GM08714 (cell line): ENCODE data around the gene ALDH1A2.
"Not testable (repeated sequence)": the region's sequence is repeated elsewhere in the genome, so short reads cannot be mapped to it uniquely, and the experiment has no call there.

Experiments used
- H3K4me3 ChIP-seq: fragments of 200-500 bp; sonication (Bioruptor generic); 2 replicates; pipeline ENCODE4 v1.5.1; 2014; ENCODE audit warnings: mild to moderate bottlenecking, low read length, inconsistent platforms
- ZNF274 ChIP-seq: IDR thresholded peaks from 2 replicates; pipeline ENCODE4 v1.6.1; 2012; ENCODE audit warnings: mild to moderate bottlenecking, low read depth, low read length

The ALDH1A2 gene

DNA sequence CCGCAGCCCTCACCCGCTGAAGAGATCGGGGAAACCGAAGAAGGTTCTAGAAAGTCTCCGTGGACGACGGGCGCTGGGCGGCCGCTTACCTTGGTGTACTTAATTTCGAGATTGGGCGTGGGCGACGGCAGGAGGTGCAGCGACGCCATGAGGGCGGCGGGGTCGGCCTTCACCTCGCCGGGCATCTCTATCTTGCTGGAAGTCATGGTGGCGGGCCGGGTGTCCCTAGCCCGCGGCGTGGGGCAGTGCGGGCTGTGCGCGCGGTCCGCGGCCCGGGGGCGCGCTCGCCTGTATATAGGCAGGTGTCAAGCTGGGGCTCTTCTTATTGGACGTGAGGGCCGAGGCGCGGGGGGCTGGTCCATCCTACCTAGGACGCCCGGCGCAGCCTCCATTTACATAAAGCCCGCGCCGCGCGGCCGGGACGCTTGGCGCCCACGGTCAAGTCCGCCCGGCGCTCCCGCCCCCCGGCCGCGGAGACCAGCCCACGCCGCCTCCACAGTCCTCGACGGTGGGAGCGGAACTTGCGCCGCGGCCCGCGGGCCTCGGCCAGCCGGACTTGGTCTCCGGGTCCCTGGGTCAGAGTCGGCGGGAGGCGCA, at the start of gene ALDH1A2:
Gene ALDH1A2 (minus strand): TSS at position 267 of the 597 bp plus-strand sequence. CDS start 61 bp downstream, at position 206.
- TF ChIP-seq ZNF274, result no peak
- H3K4me3 ChIP-seq, result peak within 1 kb of the TSS; percentile 21

DNA sequence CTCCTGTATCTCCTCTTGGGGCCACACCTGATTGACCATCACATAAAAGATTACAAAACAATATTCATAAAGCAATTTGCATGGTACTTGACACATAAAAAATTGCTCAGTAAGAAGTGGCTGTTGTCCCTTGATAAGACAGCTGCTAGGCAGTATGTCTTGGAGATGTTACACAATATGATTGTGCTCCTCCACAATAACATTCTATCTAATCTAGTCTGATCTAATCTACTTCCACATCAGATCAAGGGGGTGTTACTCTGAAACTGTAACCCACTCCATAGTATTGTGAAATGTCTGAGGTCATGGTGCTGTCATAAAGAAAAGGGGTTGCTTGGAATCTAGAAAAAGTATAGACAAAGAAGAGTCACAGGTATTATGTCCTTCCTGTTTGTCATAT, 49.3 kb upstream of the ALDH1A2 start:
- no peak overlapping the region for H3K4me3 ChIP-seq

DNA sequence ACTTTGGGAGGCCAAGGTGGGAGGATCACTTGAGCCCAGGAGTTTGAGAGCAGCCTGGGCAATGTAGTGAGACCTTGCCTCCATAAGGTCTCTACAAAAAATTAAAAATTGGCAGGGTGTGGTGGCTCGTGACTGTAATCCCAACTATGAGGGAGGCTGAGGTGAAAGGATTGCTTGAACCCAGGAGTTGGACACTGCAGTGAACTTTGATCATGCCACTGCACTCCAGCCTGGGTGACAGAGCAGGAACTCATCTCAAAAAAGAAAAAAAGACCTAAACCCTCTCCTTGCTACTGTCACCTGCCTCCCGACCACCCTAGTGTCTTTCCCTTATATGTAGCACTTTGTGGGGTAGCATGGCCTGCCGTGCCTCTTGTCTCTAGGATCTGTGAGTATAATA, 48.9 kb upstream of the ALDH1A2 start:
- no peak overlapping the region for H3K4me3 ChIP-seq
- TF ChIP-seq ZNF274, result no peak

More for the DNA sequence above, 49.3 kb upstream of the ALDH1A2 start:
- TF ChIP-seq ZNF274, result no peak

DNA sequence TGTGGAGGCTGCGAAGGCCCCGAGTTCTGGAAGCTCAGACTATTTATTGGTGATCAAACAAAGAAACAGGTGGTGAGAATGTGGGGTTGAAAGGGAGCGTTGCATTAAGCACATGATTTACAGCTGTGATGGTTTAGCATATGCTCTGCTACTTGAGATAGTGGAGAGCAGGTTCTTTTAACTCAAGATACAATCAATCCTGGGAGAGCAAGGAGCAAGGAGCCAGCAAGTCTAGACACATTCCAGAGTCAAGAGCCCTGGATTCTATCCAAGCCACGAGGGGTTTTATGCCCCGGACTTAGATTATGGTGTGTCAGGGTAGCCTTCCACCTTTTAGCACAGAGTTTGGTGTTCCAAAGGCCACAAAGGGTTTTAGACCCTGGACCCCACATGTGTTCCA, 47.8 kb upstream of the ALDH1A2 start:
- not testable (repeated sequence) for H3K4me3 ChIP-seq

DNA sequence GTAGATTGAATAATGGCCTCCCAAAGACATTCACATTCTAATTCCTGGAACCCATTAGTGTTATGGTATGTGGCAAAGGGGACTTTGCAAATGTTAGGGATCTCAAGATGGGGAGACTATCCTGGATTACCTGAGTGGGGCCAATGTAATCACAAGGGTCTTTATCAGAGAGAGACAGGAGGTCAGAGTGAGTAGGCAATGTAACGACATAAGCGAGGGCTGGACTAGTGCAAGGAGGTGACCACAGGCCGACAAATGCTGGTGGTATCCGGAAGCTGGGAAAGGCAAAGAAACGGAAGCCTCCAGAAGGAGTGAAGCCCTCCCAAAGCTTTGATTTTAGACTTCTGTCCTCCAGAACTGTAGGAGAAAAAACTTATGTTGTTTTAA, 46.2 kb upstream of the ALDH1A2 start:
- TF ChIP-seq ZNF274, result no peak

DNA sequence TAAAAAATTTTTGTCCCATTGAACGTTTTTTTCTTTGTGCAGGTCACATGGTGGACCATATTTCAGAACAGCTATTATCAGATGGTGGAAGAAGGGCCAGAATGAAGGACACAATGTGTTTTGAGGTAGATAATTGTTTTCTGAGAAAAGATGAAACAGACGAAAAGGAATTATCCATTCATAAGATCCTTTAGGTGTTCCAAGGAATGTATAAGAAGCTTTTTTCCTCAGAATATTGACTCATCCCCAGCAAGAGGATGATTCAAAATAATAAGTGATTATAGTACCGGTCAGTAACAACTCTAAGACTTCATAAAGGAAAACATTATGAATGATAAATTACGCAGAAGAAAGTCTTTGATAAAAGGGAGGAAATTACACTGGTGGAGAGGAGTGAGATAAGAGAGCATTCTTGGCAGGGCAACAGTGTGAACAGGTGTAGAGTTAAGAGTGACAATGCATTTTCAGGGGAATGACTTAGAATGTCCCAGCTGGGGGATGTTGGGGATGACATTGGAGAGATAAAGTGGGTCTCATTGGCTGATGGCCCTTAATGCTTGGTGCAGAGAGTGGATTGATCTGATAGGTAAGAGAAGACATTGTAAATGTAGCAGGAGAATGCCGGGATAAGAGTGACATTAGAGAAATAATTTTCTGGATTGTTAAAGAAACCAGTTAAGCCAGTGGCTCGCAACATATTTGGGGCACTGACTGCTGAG, 45.6 kb upstream of the ALDH1A2 start:
- no peak overlapping the region for H3K4me3 ChIP-seq
- TF ChIP-seq ZNF274, result no peak

More for the DNA sequence above, 46.2 kb upstream of the ALDH1A2 start:
- H3K4me3 ChIP-seq, result no peak overlapping the region

DNA sequence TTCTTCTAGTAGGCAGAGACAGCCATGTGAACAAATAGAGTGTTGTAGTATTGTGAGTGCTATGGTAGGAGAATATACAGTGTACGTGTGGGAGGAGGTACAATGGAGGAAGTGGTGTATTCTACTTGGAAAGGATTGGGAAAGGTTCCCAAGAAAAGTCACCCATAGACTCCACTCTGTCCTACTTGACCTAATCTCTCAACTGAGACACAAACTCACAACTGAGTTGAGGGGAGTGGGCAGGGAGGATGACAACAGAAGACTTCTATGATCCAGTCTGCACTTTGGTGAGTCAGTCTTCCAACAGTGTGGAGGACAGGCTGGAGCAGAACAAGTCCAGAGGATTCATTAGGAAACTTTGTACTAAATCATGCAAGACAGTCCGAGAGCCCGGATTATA, 43.9 kb upstream of the ALDH1A2 start:
- H3K4me3 ChIP-seq, result no peak overlapping the region

DNA sequence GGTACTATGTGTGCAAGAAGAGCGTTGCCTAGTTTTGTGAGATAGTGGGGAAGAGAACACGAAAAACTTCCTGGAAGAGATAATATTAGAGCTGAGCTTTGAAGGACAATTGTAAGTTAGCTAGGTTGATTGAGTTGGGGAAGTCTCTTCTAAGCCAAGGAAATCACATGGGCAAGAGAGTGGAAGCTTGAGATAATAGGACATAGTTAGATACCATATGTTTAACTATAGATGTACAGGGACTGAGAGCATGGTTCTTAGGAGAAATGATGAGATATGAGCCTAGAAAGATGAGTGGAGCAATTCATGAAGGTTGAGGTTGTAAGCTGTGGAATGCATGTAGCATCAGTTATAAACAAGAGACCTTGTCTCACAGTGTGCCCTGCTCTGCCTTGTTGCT, 42.6 kb upstream of the ALDH1A2 start:
- no peak overlapping the region for H3K4me3 ChIP-seq
- TF ChIP-seq ZNF274, result no peak

More for the DNA sequence above, 43.9 kb upstream of the ALDH1A2 start:
- TF ChIP-seq ZNF274, result no peak

DNA sequence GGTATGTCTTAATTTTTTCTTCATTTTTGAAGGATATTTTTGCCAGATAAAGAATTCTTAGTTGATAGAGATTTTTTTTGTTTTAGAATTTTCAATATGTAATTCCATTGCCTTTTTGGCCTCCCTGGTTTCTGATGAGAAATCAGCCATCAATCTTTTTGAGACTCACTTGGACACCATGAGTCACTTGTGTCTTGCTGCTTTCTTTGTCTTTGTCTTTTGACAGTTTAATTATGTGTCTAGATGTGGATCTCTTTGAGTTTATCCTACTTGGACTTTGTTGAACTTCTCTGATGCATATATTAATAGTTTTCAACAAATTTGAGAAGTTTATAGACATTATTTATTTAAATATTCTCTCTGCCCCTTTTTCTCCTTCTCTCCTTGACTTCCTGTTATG, 38.0 kb upstream of the ALDH1A2 start:
- TF ChIP-seq ZNF274, result no peak
- no peak overlapping the region for H3K4me3 ChIP-seq

DNA sequence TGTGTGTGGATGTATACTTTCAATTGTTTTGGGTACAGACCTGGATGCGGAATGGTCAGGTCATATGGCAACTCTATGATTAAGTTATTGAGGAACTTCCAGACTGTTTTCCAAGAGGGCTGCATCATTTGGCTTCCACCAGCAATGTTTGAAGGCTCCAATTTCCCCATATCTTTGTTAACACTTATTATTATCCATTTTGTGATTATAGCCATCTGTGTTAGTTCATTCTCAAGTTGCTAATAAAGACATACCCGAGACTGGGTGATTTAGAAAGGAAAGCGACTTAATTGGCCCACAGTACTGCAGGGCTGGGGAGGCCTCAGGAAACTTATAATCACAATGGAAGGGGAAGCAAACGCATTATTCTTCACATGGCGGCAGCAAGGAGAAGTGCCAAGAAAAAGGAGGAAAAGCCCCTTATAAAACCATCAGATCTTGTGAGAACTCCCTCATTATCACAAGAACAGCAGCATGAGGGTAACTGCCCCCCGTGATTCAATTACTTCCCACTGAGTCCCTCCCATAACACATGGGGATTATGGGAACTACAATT, 31.1 kb upstream of the ALDH1A2 start:
- H3K4me3 ChIP-seq, result no peak overlapping the region

DNA sequence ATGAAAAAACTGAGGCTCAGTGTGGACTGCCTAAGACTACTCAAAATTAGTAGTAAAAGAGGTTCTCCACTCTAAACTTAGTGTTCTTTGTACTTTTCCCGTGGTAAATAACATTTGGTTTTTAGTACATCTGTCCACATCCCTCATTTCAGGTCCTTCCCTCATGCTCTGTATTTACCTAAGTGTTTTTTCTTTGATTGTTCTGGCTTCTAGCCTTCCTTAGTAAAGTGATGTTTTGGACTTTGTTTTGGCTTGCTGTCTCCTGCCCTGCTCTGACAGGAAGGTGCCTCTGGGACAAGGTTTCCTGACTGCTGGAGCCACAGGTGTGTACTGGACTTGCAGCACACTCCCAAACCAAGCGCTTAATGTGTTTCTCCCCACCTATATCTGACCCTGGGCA, 29.9 kb upstream of the ALDH1A2 start:
- no peak for TF ChIP-seq ZNF274

More for the DNA sequence above, 31.1 kb upstream of the ALDH1A2 start:
- no peak for TF ChIP-seq ZNF274

DNA sequence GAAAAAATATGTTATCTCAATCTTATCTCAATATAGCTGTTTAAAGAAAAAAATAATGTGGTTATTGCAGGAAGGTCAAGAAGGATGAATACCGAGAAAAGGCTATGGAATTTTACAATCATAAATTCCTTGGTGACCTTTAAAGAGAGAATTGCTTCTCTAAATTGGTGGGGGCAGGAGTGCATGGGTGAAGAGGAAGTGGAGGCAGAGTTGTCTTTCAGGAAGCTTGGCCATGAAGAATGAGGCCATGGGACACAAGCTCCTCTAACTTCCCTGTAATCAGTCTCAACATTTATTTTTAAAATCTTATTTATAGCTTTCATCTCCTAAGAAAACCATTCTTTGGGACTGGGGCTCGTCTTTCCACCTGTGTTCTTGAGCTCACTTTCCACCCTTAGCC, 22.4 kb upstream of the ALDH1A2 start:
- no peak overlapping the region for H3K4me3 ChIP-seq
- no peak for TF ChIP-seq ZNF274

More for the DNA sequence above, 29.9 kb upstream of the ALDH1A2 start:
- no peak overlapping the region for H3K4me3 ChIP-seq

DNA sequence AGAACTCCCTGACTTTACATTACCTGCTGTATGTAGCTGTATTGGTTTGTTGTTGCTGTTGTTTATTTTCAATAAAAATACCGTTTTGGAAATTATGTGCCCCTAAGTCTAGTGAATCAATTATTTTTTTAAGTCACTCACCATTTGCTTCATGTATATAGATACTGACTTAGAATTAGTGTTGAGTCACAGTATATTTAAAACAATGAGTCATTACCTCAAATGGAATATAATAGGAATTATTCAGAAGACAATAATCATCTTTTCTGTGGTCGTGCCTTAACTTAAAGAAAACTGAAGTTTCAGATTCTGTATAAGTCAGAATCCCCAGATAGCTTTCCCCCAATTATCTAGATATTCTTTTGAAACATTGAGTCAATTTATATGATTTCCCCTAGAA, 21.0 kb upstream of the ALDH1A2 start:
- no peak for TF ChIP-seq ZNF274
- no peak overlapping the region for H3K4me3 ChIP-seq

DNA sequence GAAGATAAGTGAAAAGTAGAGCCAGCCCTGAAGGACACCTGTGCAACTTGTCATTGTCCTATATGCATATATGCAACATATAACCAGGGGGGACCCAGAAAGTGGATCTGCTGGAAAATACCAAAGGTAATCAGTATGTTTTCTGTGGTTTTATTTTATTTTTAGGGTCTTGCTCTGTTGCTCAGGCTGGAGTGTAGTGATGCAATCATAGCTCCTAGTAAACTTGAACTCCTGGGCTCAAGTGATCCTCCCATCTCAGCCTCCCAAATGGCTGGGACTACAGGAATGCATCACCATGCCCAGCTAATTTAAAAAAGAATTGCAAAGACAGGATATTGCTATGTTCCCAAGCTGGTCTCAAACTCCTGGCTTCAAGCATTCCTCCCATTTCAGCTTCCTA, 18.0 kb upstream of the ALDH1A2 start:
- no peak overlapping the region for H3K4me3 ChIP-seq
- TF ChIP-seq ZNF274, result no peak

DNA sequence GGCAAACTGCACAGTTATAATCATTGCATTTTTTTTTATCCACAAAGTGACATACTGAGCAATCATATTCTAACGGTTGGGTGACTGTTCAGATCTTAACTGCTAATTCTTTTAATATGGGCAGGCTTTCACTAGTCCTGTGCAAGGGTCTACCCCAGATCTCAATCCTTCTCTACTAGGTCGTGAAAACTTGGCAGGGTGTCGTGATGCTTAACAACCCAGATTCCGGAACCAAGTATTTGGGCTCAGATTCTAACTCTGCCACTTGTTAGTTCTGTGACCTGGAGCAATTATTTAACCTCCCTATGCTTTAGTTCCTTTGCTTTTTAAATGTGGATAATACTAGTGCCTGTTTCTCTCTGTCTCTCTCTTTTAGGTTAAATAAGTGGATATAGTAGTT, 16.4 kb upstream of the ALDH1A2 start:
- no peak overlapping the region for H3K4me3 ChIP-seq
- TF ChIP-seq ZNF274, result no peak
